Neuron (in vitro differentiated cells): ENCODE data around the gene STXBP6.

Experiments
- H2AFZ ChIP-seq: one replicate; pipeline ENCODE4 v1.6.1; 2013; ENCODE audit warnings: low read depth, mild to moderate bottlenecking, inconsistent platforms, low read length, moderate library complexity
- H3K27me3 ChIP-seq: one replicate; pipeline ENCODE4 v1.6.1; 2013; ENCODE audit warnings: low read length; ENCODE audit not compliant: insufficient read depth
- H3K36me3 ChIP-seq: one replicate; pipeline ENCODE4 v1.6.1; 2013; ENCODE audit warnings: low read length; ENCODE audit not compliant: insufficient read depth
- H3K4me1 ChIP-seq: one replicate; pipeline ENCODE4 v1.6.1; 2013; ENCODE audit warnings: low read length; ENCODE audit not compliant: insufficient read depth
- H3K4me3 ChIP-seq: 2 replicates; pipeline ENCODE4 v1.5.1; 2013; ENCODE audit warnings: mild to moderate bottlenecking, low read length, moderate library complexity
- H3K9me3 ChIP-seq: one replicate; pipeline ENCODE4 v1.6.1; 2013; ENCODE audit warnings: low read length

The STXBP6 gene

GRCh38 chr14:25048170-25049016 lies 1.6 kb downstream of the STXBP6 start:
- H3K4me3 ChIP-seq, result no peak overlapping the region
- peaks cover 11% of the 10 kb centered on the region for H3K4me1 ChIP-seq
- H3K9me3 ChIP-seq, result no peaks in the 10 kb centered on the region
- H2AFZ ChIP-seq, result no peak overlapping the region
- no peaks in the 10 kb centered on the region for H3K36me3 ChIP-seq
- peaks cover 58% of the 10 kb centered on the region for H3K27me3 ChIP-seq

DNA sequence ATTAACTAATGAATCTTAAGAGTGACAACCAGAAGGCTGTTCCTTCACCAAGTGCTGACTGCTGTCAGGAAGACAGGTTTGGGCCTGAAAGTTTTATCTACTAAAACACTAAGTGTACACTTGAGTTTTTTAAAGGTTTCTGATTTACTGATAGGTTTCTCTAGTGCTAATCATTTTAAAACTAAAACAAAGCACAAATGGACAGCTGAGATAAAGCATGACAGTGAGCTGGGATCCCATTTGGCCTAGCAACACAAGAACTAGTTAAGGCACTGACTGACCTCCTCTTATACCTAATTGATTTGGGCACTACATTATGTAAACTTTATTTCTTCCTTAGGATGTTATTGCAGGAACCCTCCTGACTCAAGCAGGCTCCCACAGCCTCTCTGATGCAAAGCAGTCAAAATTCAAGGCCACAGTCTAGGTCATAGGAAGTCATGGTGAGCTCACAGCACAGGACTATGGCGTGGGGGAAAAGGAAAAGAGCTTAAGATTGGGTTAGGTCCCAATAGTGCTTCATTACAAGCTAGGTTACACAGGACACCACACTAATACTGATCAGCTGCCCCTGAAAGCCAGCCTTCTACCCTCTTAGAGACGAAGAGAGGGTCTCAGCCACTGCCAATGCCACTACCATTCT lies 3.5 kb downstream of the STXBP6 start:
- H3K27me3 ChIP-seq, result peaks cover 44% of the 10 kb centered on the region
- H3K9me3 ChIP-seq, result no peaks in the 10 kb centered on the region
- peaks cover 11% of the 10 kb centered on the region for H3K4me1 ChIP-seq
- no peak overlapping the region for H3K4me3 ChIP-seq
- H2AFZ ChIP-seq, result no peak overlapping the region
- no peaks in the 10 kb centered on the region for H3K36me3 ChIP-seq

- Histone ChIP-seq H3K27me3 (peaks cover 26% of the 10 kb centered on the region), H3K4me1 (peaks cover under 1% of the 10 kb centered on the region), H3K4me3 (no peak overlapping the region), H3K9me3 (no peaks in the 10 kb centered on the region), H3K36me3 (no peaks in the 10 kb centered on the region), H2AFZ (no peak overlapping the region)
Observed at GRCh38 chr14:25044106-25044698, 5.7 kb downstream of the STXBP6 start.

GRCh38 chr14:25042362-25043299 lies 7.3 kb downstream of the STXBP6 start:
- no peaks in the 10 kb centered on the region for H3K4me1 ChIP-seq
- H3K27me3 ChIP-seq, result peaks cover 10% of the 10 kb centered on the region
- H3K36me3 ChIP-seq, result no peaks in the 10 kb centered on the region
- no peak overlapping the region for H3K4me3 ChIP-seq
- no peak overlapping the region for H2AFZ ChIP-seq
- H3K9me3 ChIP-seq, result no peaks in the 10 kb centered on the region

GRCh38 chr14:25041898-25042297 lies 8.0 kb downstream of the STXBP6 start:
- Histone ChIP-seq H3K36me3 (no peaks in the 10 kb centered on the region), H3K9me3 (no peaks in the 10 kb centered on the region), H3K4me3 (no peak overlapping the region), H3K4me1 (no peaks in the 10 kb centered on the region), H2AFZ (no peak overlapping the region), H3K27me3 (peaks cover 5% of the 10 kb centered on the region)

- Histone ChIP-seq H3K4me3 (no peak overlapping the region), H3K27me3 (peaks cover under 1% of the 10 kb centered on the region), H2AFZ (no peak overlapping the region), H3K36me3 (no peaks in the 10 kb centered on the region), H3K4me1 (no peaks in the 10 kb centered on the region), H3K9me3 (no peaks in the 10 kb centered on the region)
Observed at GRCh38 chr14:25041484-25041883, 8.5 kb downstream of the STXBP6 start.

- no peak overlapping the region for H3K4me3 ChIP-seq
- H3K36me3 ChIP-seq, result no peaks in the 10 kb centered on the region
- no peaks in the 10 kb centered on the region for H3K9me3 ChIP-seq
- H3K27me3 ChIP-seq, result no peaks in the 10 kb centered on the region
- no peak overlapping the region for H2AFZ ChIP-seq
- H3K4me1 ChIP-seq, result no peaks in the 10 kb centered on the region
Observed at GRCh38 chr14:25039933-25040332, 10.0 kb downstream of the STXBP6 start.

GRCh38 chr14:25038044-25038668 lies 11.8 kb downstream of the STXBP6 start:
- H3K4me3 ChIP-seq, result no peak overlapping the region
- no peaks in the 10 kb centered on the region for H3K9me3 ChIP-seq
- no peaks in the 10 kb centered on the region for H3K27me3 ChIP-seq
- H3K36me3 ChIP-seq, result no peaks in the 10 kb centered on the region
- no peaks in the 10 kb centered on the region for H3K4me1 ChIP-seq
- H2AFZ ChIP-seq, result no peak overlapping the region

- H3K4me1 ChIP-seq, result no peaks in the 10 kb centered on the region
- no peaks in the 10 kb centered on the region for H3K27me3 ChIP-seq
- no peaks in the 10 kb centered on the region for H3K9me3 ChIP-seq
- H3K4me3 ChIP-seq, result no peak overlapping the region
- no peak overlapping the region for H2AFZ ChIP-seq
- no peaks in the 10 kb centered on the region for H3K36me3 ChIP-seq
Observed at GRCh38 chr14:25037032-25037431, 12.9 kb downstream of the STXBP6 start.

DNA sequence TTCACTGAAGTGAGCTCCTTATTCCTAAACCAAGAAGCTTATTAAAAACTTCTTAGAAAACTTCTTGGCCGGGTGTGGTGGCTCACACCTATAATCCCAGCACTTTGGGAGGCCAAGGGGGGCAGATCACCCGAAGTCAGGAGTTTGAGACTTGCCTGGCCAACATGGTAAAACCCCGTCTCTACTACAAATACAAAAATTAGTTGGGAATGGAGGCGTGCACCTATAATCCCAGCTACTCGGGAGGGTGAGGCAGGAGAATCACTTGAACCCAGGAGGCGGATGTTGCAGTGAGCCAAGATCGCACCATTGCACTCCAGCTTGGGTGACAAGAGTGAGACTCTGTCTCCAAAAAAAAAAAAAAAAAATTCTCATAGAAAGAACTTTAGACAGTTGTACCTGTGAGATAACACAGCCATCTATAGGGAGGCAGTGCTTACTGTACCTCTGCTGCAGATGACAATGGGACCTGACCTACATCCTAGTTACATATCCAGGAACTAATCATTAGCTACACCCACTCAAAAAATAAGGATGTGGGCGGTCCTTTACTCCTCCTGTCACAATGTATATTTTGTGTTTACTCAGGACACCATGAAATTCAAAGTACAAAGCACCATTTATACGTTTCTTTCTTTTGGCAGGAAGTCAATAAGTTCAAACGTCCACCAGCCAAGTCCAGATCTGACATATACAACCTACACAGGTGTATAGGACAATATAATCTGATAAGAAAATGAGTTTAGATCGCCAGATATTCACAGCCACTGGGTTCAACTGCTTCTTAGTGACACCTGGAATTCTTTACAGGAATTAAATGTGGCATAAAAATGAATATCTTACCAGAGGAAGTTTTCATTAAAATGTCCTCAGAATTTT lies 14.9 kb downstream of the STXBP6 start:
- H3K27me3 ChIP-seq, result no peaks in the 10 kb centered on the region
- no peak overlapping the region for H3K4me3 ChIP-seq
- no peak overlapping the region for H2AFZ ChIP-seq
- H3K9me3 ChIP-seq, result no peaks in the 10 kb centered on the region
- H3K4me1 ChIP-seq, result no peaks in the 10 kb centered on the region
- no peaks in the 10 kb centered on the region for H3K36me3 ChIP-seq

DNA sequence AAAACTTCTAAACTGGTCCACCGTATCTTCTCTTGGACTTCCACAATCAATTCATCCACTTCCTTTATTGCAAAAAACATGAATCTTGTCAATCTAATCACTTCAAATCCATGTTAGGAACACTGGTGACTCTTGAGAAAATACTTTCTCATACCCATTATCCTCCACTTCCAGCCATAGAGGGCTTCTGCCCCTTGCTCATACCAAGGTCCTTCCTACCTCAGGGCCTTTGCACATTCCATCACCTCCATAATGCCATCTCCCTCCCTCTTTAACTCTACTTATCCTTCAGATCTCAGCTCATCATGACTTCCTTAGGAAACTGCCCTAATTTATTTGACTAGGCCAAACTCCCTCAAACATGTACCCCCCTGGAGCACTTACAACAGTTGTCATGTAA lies 16.6 kb downstream of the STXBP6 start:
- Histone ChIP-seq H3K4me3 (no peak overlapping the region), H3K27me3 (no peaks in the 10 kb centered on the region)

More for the DNA sequence above, 16.6 kb downstream of the STXBP6 start:
- no peak overlapping the region for H2AFZ ChIP-seq
- H3K4me1 ChIP-seq, result no peaks in the 10 kb centered on the region
- H3K36me3 ChIP-seq, result no peaks in the 10 kb centered on the region
- no peaks in the 10 kb centered on the region for H3K9me3 ChIP-seq
